Activated CD8-positive, alpha-beta memory T cell treated with anti-CD3 and anti-CD28 coated beads, Interleukin-2, amount 50 U/mL, for 48 hours (primary cell): ENCODE data around the gene MAN1B1.
A peak's percentile ranks its signal among the peaks of the same experiment; 100 is the strongest.

ENCODE experiments used
- DNase-seq: peaks from one replicate; pipeline ENCODE4 v3.0.0-alpha.2; 2020

Gene MAN1B1

GRCh38 chr9:137086531-137087408, at the start of gene MAN1B1:
TSS of gene MAN1B1 (plus strand) at chr9:137086985. CDS start at chr9:137087000, 15 bp downstream.
- peak; percentile 99 for DNase-seq

GRCh38 chr9:137037035-137037434, 49.8 kb upstream of the MAN1B1 start:
- no peak for DNase-seq

GRCh38 chr9:137037483-137037882, 49.3 kb upstream of the MAN1B1 start:
- no peak for DNase-seq

GRCh38 chr9:137038916-137039315, 47.9 kb upstream of the MAN1B1 start:
- no peak for DNase-seq

GRCh38 chr9:137039611-137040366, 47.0 kb upstream of the MAN1B1 start:
- DNase-seq, result no peak

GRCh38 chr9:137040568-137040967, 46.2 kb upstream of the MAN1B1 start:
- no peak for DNase-seq

GRCh38 chr9:137041124-137041523, 45.7 kb upstream of the MAN1B1 start:
- DNase-seq, result no peak

- DNase-seq, result no peak
Observed at GRCh38 chr9:137042751-137043727, 43.7 kb upstream of the MAN1B1 start.

- DNase-seq, result no peak
Observed at GRCh38 chr9:137044037-137044436, 42.7 kb upstream of the MAN1B1 start.

- no peak for DNase-seq
Observed at GRCh38 chr9:137044502-137045177, 42.1 kb upstream of the MAN1B1 start.

- no peak for DNase-seq
Observed at GRCh38 chr9:137045294-137046087, 41.3 kb upstream of the MAN1B1 start.

GRCh38 chr9:137046088-137046787, 40.5 kb upstream of the MAN1B1 start, which contains the start of gene NPDC1:
TSS of gene NPDC1 (minus strand) at chr9:137046177. CDS start at chr9:137045989, 188 bp downstream.
- peak; percentile 92 for DNase-seq

- no peak for DNase-seq
Observed at GRCh38 chr9:137048655-137049543, 37.9 kb upstream of the MAN1B1 start.

- peak; percentile 91 for DNase-seq
Observed at GRCh38 chr9:137049544-137050449, 37.0 kb upstream of the MAN1B1 start.

- DNase-seq, result no peak
Observed at GRCh38 chr9:137050570-137050969, 36.2 kb upstream of the MAN1B1 start.

GRCh38 chr9:137051145-137051724, 35.5 kb upstream of the MAN1B1 start:
- DNase-seq, result no peak

- DNase-seq, result no peak
Observed at GRCh38 chr9:137052293-137052692, 34.5 kb upstream of the MAN1B1 start.
